ENCODE results near the gene ATP8A2. TPM values are rescaled to one million over a fixed set of nuclear protein-coding genes. Genes with fewer than 3 reads are reported as not detected.

Gene ATP8A2
- total and polyA plus RNA-seq, 2 of the 4 experiments (the other 2 are of a cell fraction) = 0.02 to 0.18 TPM

- no peak overlapping the region for H2BK120ac ChIP-seq (ENCODE audit: low read depth, low read length)
- no peak overlapping the region for H2AK9ac ChIP-seq (replicated peaks; ENCODE audit: low read depth, low read length, poor library complexity)
- no peak overlapping the region for H3K4me3 ChIP-seq (ENCODE audit: insufficient read depth, low read depth, low read length)
- no peak overlapping the region for H4K91ac ChIP-seq (ENCODE audit: insufficient read depth, low read depth, low read length)
- no peaks in the 10 kb centered on the region for H3K4me1 ChIP-seq (ENCODE audit: control insufficient read depth, insufficient read depth, low read length)
- intact Hi-C loops (cut with micrococcal nuclease) (no loop called here), dilution Hi-C loops (cut with HindIII; ENCODE audit: low sequenced_read_pairs, unreplicated experiment) (no loop called here), in situ Hi-C loops (cut with MboI; ENCODE audit: low sequenced_read_pairs) (no loop called here)
- H4K5ac ChIP-seq (ENCODE audit: low read depth, low read length) = no peak overlapping the region
- H3K56ac ChIP-seq (ENCODE audit: extremely low read depth, insufficient read depth, low read length) = no peak overlapping the region
- no peaks in the 10 kb centered on the region for H3K36me3 ChIP-seq (ENCODE audit: control insufficient read depth, insufficient read depth, low read length)
- BruUV-seq (replicated peaks) = no TSS peak
- no peak overlapping the region for H2AFZ ChIP-seq (replicated peaks; ENCODE audit: low read length, poor library complexity)
- no peak overlapping the region for H3K14ac ChIP-seq (replicated peaks; ENCODE audit: low read depth, low read length)
- no peak overlapping the region for H3K9ac ChIP-seq (ENCODE audit: low read depth, low read length)
- no peak overlapping the region for H2AK5ac ChIP-seq (ENCODE audit: low read depth, low read length)
- no peak overlapping the region for H3K4me2 ChIP-seq (ENCODE audit: low read depth, low read length)
- H3K79me1 ChIP-seq (ENCODE audit: low read depth in 1 of 2, low read length in 2 of 2) = no peaks in the 10 kb centered on the region
- no peak for ATAC-seq (ENCODE audit: low read depth)
- H3K27ac ChIP-seq (ENCODE audit: insufficient read depth, low read length) = no peak overlapping the region
- H3K18ac ChIP-seq (ENCODE audit: low read depth, low read length) = no peak overlapping the region
- no peak overlapping the region for H3K23ac ChIP-seq (ENCODE audit: low read depth, low read length)
- CTCF ChIA-PET = no interaction called here
- H2BK5ac ChIP-seq (ENCODE audit: low read depth, low read length, poor library complexity, severe bottlenecking) = no peak overlapping the region
- H3K4ac ChIP-seq (ENCODE audit: low read depth, low read length) = no peak overlapping the region
- no peaks in the 10 kb centered on the region for H3K9me1 ChIP-seq (ENCODE audit: insufficient read depth, low read length)
- H2BK20ac ChIP-seq (ENCODE audit: low read depth, low read length) = no peak overlapping the region
- no CpG with 5 or more reads among the region's 6 CpGs for WGBS, 2 experiments (ENCODE audit: extremely low coverage in 2 of 2, insufficient read length in 1 of 2)
- no peaks in the 10 kb centered on the region for H3K27me3 ChIP-seq (ENCODE audit: control insufficient read depth, insufficient read depth, low read length)
- POLR2A ChIA-PET (ENCODE audit: unreplicated experiment) = no interaction called here
- H3K9me3 ChIP-seq (ENCODE audit: control insufficient read depth, insufficient read depth, low read length) = no peaks in the 10 kb centered on the region
- no peak overlapping the region for H4K8ac ChIP-seq (ENCODE audit: low read depth in 2 of 2, low read length in 2 of 2)
- TF ChIP-seq RFX5 (IDR thresholded peaks at IDR 0.05; ENCODE audit: low read depth, low read length) (no peak), CTCF (conservative IDR thresholded peaks at IDR 0.05; ENCODE audit: low read depth, low read length) (no peak), NFE2L2 (IDR thresholded peaks at IDR 0.05; ENCODE audit: low read depth, low read length) (no peak), FOS (IDR thresholded peaks at IDR 0.05; ENCODE audit: low read depth, low read length) (no peak), CHD1 (IDR thresholded peaks at IDR 0.05; ENCODE audit: low read depth, low read length) (no peak), MXI1 (IDR thresholded peaks at IDR 0.05; ENCODE audit: borderline replicate concordance, low read depth, low read length) (no peak), MAFK (IDR thresholded peaks at IDR 0.05; ENCODE audit: low read depth, low read length) (no peak)
- DNase-seq = no peak
- H4K20me1 ChIP-seq (ENCODE audit: insufficient read depth, low read length) = no peaks in the 10 kb centered on the region
- no peak overlapping the region for H2BK15ac ChIP-seq (ENCODE audit: low read depth, low read length)
Observed at GRCh38 chr13:25400925-25401324, 29.2 kb downstream of the ATP8A2 start.
